ENCODE measurements around the gene PEG3.

DNA sequence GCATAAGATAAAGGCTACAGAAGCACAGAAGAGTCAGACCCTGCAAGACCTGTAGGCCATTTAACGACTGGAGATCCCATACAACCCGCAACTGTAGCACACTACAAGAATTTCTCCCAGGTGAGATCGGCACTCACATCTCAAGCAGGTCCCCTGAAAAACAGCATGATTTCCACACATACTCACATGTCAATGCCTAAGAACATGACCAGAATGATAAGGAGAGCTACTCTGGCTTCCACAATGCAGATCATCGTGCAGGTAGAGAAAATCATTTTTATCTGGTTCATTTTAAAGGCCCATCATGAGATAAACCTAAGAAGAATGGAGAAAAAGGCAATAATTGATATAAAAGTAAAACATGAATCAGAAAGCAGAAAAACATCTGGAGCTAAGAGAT is 17.5 kb upstream of the PEG3 start:
- TF ChIP-seq, protein P1, sequence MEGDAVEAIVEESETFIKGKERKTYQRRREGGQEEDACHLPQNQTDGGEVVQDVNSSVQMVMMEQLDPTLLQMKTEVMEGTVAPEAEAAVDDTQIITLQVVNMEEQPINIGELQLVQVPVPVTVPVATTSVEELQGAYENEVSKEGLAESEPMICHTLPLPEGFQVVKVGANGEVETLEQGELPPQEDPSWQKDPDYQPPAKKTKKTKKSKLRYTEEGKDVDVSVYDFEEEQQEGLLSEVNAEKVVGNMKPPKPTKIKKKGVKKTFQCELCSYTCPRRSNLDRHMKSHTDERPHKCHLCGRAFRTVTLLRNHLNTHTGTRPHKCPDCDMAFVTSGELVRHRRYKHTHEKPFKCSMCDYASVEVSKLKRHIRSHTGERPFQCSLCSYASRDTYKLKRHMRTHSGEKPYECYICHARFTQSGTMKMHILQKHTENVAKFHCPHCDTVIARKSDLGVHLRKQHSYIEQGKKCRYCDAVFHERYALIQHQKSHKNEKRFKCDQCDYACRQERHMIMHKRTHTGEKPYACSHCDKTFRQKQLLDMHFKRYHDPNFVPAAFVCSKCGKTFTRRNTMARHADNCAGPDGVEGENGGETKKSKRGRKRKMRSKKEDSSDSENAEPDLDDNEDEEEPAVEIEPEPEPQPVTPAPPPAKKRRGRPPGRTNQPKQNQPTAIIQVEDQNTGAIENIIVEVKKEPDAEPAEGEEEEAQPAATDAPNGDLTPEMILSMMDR (IDR thresholded peaks at IDR 0.05; ENCODE audit: low read depth, low read length, missing input control) = no peak
- no peak for TF ChIP-seq YY1 (IDR thresholded peaks at IDR 0.05)
- no peak for TF ChIP-seq JUND (IDR thresholded peaks at IDR 0.05)
- no peak for TF ChIP-seq RAD21 (IDR thresholded peaks at IDR 0.05)
- TF ChIP-seq, protein P2, sequence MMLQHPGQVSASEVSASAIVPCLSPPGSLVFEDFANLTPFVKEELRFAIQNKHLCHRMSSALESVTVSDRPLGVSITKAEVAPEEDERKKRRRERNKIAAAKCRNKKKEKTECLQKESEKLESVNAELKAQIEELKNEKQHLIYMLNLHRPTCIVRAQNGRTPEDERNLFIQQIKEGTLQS (IDR thresholded peaks at IDR 0.05) = no peak
- TF ChIP-seq GABPA (IDR thresholded peaks at IDR 0.05 in 1 of 2, conservative IDR thresholded peaks at IDR 0.05 in 1 of 2) = no peak
- TF ChIP-seq SP1 (IDR thresholded peaks at IDR 0.05) = no peak
- TF ChIP-seq TAF1 (conservative IDR thresholded peaks at IDR 0.05) = no peak
- TF ChIP-seq, protein P3, sequence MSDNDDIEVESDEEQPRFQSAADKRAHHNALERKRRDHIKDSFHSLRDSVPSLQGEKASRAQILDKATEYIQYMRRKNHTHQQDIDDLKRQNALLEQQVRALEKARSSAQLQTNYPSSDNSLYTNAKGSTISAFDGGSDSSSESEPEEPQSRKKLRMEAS (IDR thresholded peaks at IDR 0.05) = no peak
- TF ChIP-seq, protein P4, sequence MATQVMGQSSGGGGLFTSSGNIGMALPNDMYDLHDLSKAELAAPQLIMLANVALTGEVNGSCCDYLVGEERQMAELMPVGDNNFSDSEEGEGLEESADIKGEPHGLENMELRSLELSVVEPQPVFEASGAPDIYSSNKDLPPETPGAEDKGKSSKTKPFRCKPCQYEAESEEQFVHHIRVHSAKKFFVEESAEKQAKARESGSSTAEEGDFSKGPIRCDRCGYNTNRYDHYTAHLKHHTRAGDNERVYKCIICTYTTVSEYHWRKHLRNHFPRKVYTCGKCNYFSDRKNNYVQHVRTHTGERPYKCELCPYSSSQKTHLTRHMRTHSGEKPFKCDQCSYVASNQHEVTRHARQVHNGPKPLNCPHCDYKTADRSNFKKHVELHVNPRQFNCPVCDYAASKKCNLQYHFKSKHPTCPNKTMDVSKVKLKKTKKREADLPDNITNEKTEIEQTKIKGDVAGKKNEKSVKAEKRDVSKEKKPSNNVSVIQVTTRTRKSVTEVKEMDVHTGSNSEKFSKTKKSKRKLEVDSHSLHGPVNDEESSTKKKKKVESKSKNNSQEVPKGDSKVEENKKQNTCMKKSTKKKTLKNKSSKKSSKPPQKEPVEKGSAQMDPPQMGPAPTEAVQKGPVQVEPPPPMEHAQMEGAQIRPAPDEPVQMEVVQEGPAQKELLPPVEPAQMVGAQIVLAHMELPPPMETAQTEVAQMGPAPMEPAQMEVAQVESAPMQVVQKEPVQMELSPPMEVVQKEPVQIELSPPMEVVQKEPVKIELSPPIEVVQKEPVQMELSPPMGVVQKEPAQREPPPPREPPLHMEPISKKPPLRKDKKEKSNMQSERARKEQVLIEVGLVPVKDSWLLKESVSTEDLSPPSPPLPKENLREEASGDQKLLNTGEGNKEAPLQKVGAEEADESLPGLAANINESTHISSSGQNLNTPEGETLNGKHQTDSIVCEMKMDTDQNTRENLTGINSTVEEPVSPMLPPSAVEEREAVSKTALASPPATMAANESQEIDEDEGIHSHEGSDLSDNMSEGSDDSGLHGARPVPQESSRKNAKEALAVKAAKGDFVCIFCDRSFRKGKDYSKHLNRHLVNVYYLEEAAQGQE (IDR thresholded peaks at IDR 0.05) = no peak

All from liver (tissue), 3 donors.